DMS79 treated with DMSO at 0.1 percent for 48 hours (cell line): ENCODE data around the gene KCNAB3.

Source experiments
- DNase-seq: peaks from one replicate; lab custom pipeline; 2025; lab: John Stamatoyannopoulos, UW

The KCNAB3 gene

GRCh38 chr17:7897090-7897489 lies 32.6 kb downstream of the KCNAB3 start:
- no peak for DNase-seq

GRCh38 chr17:7894866-7895265 lies 34.8 kb downstream of the KCNAB3 start:
- no peak for DNase-seq

- DNase-seq = no peak
Measured at GRCh38 chr17:7894226-7894625, 35.4 kb downstream of the KCNAB3 start.

GRCh38 chr17:7893187-7893880 lies 36.3 kb downstream of the KCNAB3 start:
- DNase-seq = no peak

- peak; percentile 92 for DNase-seq
Measured at GRCh38 chr17:7889166-7889955, 40.3 kb downstream of the KCNAB3 start.

GRCh38 chr17:7888184-7888920 lies 41.3 kb downstream of the KCNAB3 start, which contains the start of gene CHD3:
TSS of gene CHD3 (plus strand) at chr17:7888789. CDS start at chr17:7889001, 212 bp downstream.
- peak; percentile 76 for DNase-seq

DNA sequence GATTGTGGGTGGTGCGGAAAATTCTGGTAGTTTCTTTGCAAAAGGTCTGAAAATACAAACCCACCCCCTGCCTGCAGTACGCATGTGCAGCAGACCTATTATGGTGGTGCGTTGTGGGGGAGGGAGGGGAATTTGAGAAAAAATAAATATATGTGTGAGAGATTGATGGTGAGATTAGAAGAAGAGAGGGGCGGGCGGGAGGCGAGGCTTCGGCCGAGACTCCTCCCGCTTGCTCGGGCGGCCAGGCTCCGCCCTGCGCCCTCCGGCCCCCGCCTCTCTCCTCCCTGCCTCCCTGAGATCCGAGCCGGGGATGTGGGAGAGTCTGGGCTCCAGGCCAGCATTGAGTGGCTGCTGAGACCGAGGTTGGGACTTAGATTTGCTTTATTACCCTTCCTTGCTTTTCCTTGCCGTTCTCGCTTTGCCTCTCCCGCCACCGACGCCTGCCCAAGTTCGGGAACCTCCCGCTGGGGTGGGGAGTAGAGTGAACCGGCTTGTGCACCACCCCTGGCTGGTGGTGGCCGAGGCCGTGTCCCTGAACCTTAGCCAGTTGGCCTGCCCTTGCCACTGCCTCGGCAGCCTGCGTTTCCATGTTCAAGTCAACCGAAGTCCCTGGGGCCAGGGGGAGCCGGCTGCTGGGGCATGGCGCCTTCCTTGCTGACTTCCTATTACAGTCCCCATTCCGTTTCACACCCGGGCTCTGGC lies 42.0 kb downstream of the KCNAB3 start:
- DNase-seq = peak; percentile 100

DNA sequence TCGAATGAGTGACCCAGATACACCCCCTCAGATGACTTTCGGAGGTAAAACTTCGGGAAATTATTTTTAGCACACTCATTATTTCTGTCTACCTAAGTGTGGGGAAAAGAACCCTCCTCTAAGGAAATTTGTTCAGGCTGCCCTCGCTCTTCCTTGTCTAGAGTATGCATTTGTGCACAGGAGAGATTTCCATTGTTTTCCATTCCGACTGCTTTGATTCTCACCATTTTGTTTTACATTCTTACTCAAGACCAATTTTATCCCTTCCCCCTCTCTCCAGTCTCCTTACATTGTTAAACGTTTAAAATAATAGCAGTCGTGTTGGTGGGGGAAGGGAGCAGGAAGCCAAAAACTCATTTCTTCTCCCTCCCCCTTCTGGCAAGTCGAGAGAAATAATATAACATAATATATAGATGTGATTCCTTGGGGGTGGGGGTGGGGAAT lies 42.6 kb downstream of the KCNAB3 start:
- peak; percentile 96 for DNase-seq

DNA sequence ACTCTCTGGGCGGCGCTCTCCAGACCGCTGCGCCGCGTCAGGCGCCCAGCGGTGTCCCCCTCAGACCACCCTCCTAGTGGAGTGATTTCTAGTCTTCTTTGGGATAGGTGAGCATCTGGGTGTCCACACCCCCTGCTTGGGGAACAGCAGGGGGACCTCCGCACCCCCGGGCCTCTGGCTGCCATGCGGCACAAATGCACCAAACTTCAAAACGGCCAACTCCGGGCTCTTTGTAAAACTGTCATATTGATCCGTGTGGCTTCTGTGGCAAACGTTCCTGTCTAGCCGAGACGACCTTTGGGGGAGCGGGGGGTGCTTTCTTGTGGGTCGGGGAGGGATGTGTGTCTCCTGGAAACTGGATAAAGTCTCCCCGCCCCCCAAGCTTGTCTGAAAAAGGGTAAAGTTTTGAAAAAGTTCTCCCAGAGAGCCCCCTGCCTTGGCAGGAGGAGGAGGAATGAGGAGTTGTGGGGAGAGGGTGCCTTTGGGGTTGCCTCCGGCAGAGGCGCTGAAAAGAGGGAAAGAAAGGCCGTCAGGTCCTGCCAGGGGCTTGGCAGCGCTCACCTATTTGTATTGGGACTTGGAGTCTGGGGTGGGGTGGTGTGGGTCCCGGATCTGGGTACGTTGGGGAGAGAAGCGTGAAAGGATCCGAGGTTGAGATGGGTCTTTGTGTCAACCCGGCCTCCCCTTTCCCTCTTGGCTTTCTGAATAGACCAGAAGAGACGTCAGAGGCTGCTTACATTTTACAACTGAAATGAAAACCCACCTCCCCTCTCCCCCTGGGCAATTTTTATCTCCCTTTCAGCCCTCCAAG lies 43.2 kb downstream of the KCNAB3 start:
- DNase-seq = peak; percentile 78

- peak; percentile 75 for DNase-seq
Measured at GRCh38 chr17:7885367-7886226, 44.1 kb downstream of the KCNAB3 start.

DNA sequence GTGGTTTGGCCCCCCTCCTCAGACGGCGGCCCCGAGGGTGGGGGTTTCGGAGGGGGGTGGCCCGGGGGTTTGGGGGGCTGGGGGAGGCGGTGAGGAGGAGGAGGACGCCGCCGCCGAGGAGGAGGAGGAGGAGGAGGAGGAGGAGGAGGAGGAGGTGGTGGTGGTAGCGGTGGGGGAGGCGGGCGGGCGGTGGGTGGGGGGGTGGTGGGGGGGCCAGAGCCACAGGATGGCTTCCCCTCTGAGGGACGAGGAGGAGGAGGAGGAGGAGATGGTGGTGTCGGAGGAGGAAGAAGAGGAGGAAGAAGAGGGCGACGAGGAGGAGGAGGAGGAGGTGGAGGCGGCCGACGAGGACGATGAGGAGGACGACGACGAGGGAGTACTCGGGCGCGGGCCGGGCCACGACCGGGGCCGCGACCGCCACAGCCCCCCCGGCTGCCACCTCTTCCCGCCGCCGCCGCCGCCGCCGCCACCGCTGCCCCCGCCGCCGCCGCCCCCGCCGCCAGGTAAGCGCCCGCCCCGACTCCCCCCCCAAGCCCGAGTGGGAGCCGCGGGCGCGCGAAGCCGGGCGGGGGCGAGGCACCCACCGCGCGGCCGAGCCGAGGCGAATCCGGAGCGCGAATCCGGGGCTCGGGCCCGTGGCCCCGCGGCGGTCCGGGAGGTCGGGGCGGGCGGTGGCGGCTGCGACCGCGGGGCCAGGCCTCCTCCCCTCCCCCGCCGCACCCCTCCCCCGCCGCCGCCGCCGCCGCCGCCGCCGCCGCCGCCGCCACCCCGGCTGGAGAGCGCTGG lies 44.9 kb downstream of the KCNAB3 start:
- no peak for DNase-seq

- peak; percentile 53 for DNase-seq
Measured at GRCh38 chr17:7883781-7884386, 45.8 kb downstream of the KCNAB3 start.

DNA sequence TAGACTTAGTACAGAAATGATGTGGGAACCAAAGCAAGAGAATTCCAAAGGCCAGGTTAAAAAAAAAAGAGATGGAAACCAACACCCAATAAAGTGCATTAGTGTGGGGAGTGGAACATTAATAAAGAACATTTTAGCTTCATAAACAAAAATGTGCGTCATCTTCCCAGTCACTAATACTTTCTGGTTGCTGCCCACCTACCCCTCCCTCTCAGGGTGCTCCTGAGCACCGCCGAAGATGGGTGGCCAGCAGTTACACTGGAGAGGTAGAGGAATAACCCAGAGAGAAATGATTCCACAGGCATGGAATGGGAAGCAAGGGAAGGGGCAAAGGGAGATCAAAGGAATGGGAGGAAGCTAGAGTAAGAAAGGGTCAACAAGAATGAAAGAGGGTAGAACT lies 47.0 kb downstream of the KCNAB3 start:
- no peak for DNase-seq

- DNase-seq = peak; percentile 76
Measured at GRCh38 chr17:7882068-7882467, 47.6 kb downstream of the KCNAB3 start.

- peak; percentile 76 for DNase-seq
Measured at GRCh38 chr17:7881276-7882054, 48.2 kb downstream of the KCNAB3 start.

GRCh38 chr17:7880076-7880868 lies 49.4 kb downstream of the KCNAB3 start:
- no peak for DNase-seq

GRCh38 chr17:7878234-7878633 lies 51.4 kb downstream of the KCNAB3 start:
- DNase-seq = no peak
